GM12865 (cell line): ENCODE results near the gene DIP2C.
"Not testable (repeated sequence)": the region's sequence is repeated elsewhere in the genome, so short reads cannot be mapped to it uniquely, and the experiment has no call there.

Experiments
- DNase-seq: peaks from one replicate; pipeline ENCODE4 v3.0.0; 2010; ENCODE audit warnings: low read depth
- H3K4me3 ChIP-seq: 2 replicates; pipeline ENCODE4 v1.5.1; 2011; ENCODE audit warnings: mild to moderate bottlenecking, low read depth, low read length, control low read depth
- TF ChIP-seq, protein P1 (sequence below): IDR thresholded peaks from 2 replicates; pipeline ENCODE4 v1.5.1; 2011; ENCODE audit warnings: low read length, control low read depth, low read depth, inconsistent platforms; ENCODE audit not compliant: insufficient read depth; ENCODE audit errors: missing control alignments

Gene DIP2C

DNA sequence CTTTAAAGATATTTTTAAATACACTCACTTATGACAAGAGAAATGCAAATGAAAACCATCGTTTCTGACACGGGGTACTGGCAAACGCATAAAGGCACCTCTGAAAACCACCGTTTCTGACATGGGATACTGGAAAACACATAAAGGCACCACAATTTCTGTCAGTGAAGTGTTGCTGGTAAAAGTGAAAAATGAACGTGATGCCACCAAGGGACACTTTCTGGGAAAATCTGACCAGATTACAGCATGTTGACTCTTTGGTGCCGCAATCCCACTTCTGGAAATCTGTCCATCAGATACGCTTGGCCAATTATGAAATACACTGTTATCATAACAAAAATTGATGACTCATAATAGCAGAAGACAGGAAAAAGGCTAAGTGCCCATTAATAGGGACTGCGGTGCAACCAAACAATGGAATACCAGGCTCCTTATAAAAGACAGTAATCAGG lies 422.5 kb downstream of the DIP2C start:
- peak; percentile 54 for DNase-seq
- no peak overlapping the region for H3K4me3 ChIP-seq
- TF ChIP-seq, protein P1, sequence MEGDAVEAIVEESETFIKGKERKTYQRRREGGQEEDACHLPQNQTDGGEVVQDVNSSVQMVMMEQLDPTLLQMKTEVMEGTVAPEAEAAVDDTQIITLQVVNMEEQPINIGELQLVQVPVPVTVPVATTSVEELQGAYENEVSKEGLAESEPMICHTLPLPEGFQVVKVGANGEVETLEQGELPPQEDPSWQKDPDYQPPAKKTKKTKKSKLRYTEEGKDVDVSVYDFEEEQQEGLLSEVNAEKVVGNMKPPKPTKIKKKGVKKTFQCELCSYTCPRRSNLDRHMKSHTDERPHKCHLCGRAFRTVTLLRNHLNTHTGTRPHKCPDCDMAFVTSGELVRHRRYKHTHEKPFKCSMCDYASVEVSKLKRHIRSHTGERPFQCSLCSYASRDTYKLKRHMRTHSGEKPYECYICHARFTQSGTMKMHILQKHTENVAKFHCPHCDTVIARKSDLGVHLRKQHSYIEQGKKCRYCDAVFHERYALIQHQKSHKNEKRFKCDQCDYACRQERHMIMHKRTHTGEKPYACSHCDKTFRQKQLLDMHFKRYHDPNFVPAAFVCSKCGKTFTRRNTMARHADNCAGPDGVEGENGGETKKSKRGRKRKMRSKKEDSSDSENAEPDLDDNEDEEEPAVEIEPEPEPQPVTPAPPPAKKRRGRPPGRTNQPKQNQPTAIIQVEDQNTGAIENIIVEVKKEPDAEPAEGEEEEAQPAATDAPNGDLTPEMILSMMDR = no peak

DNA sequence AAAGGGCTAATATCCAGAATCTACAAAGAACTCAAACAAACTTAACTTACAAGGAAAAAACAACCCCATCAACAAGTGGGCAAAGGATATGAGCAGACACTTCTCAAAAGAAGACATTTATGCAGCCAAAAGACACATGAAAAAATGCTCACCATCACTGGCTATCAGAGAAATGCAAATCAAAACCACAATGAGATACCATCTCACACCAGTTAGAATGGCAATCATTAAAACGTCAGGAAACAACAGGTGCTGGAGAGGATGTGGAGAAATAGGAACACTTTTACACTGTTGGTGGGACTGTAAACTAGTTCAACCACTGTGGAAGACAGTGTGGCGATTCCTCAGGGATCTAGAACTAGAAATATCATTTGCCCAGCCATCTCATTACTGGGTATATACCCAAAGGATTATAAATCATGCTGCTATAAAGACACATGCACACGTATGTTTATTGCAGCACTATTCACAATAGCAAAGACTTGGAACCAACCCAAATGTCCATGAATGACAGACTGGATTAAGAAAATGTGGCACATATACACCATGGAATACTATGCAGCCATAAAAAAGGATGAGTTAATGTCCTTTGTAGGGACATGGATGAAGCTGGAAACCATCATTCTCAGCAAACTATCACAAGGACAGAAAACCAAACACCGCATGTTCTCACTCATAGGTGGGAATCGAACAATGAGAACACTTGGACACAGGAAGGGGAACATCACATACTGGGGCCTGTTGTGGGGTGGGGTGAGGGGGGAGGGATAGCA lies 423.5 kb downstream of the DIP2C start:
- H3K4me3 ChIP-seq, DNase-seq: not testable (repeated sequence)

DNA sequence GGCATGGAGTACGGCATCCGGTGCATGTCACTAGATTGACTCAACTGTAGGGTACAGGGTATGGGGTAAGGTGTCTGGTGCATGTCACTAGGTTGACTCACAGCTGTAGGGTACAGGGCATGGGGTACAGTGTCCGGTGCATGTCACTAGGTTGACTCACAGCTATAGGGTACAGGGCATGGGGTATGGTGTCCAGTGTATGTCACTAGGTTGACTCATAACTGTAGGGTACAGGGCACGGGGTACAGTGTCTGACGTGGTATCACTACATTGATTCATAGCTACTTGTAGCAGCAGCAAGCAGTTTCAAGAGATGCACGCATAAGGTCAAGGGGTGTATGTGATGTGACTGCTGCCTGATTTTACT lies 424.4 kb downstream of the DIP2C start:
- DNase-seq = peak; percentile 59

DNA sequence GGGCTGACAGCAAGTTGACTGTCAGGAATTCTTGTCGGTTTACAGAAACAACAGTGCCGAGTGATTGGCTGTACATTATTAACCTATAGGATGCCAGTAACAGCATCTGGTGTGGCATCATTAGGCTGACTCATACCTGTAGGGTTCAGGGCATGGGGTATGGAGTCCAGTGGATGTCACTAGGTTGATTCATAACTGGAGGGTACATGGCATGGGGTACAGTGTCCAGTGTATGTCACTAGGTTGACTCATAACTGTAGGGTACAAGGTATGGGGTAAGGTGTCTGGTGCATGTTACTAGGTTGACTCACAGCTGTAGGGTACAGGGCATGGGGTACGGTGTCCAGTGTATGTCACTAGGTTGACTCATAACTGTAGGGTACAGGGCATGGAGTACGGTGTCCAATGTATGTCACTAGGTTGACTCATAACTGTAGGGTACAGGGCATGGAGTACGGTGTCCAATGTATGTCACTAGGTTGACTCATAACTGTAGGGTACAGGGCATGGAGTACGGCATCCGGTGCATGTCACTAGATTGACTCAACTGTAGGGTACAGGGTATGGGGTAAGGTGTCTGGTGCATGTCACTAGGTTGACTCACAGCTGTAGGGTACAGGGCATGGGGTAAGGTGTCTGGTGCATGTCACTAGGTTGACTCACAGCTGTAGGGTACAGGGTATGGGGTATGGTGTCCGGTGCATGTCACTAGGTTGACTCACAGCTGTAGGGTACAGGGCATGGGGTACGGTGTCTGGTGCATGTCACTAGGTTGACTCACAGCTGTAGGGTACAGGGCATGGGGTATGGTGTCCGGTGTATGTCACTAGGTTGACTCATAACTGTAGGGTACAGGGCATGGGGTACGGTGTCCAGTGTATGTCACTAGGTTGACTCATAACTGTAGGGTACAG lies 425.1 kb downstream of the DIP2C start:
- not testable (repeated sequence) for H3K4me3 ChIP-seq
- peak; percentile 34 for DNase-seq

More for the DNA sequence above, 424.4 kb downstream of the DIP2C start:
- not testable (repeated sequence) for H3K4me3 ChIP-seq

DNA sequence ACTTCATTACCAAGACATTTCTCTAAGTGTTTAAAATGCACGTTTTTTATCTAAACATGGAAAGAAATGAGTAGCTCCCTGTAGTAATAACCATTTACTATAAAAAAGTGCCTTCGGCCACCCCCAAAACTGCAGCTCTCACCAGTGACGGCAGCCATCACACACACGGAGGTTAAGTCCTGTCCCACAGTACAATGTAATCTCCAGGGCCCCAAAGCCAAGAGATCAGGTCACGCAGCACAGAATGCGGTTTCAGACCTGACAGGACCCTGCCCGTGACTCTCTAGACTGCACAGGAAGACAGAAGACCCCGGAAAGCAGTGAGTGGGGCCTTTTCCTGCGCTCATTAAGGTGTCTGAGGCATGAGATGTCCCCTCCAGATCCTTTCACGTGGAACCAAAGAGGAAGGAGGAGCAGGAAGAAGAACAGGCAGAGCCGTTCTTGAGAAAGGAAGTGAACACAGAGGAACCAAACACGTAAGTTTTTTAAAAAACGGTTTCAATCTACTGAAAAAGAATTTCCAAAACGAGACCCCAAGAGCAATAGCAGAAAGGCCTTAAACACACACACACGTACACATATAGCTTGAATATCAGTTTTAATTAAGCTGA lies 428.5 kb downstream of the DIP2C start:
- H3K4me3 ChIP-seq = no peak overlapping the region
- TF ChIP-seq, protein P1 = no peak
- no peak for DNase-seq

DNA sequence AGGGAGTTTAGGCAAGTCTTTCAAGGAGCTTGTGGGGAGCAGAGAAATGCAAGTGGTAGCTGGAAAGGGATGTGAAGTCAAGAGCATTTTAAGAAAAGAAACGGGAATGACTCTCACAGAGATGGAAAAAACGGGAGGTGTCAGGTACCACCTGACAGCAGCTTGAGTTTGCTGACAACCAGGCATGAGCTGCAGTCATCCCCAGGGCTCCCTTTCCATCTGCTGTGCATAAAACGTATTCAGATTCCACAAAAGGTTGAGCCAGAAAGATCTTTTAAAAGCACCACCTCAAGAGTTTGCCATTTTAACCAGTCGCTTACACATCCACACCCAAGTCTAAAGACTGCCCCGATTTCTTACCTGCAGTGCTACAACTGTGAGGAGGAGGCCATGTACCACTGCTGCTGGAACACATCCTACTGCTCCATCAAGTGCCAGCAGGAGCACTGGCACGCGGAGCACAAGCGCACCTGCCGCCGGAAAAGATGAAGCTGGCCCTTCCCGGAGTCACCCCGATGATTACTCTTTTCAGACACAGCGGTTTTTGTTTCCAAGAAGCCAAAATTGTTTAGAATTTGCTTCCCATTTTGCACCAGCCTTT lies 437.4 kb downstream of the DIP2C start:
- no peak overlapping the region for H3K4me3 ChIP-seq
- DNase-seq = no peak
- TF ChIP-seq, protein P1 = no peak

DNA sequence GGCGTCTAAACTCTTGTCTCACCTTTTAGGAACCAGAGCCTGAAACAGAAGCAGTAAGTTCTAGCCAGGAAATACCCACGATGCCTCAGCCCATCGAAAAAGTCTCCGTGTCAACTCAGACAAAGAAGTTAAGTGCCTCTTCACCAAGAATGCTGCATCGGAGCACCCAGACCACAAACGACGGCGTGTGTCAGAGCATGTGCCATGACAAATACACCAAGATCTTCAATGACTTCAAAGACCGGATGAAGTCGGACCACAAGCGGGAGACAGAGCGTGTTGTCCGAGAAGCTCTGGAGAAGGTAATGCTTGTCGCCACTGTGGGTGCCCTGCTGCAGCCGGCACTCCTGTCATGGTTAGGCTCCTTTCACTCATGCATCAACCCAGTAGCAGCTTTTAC lies 441.2 kb downstream of the DIP2C start:
- no peak for DNase-seq
- TF ChIP-seq, protein P1 = no peak
- H3K4me3 ChIP-seq = no peak overlapping the region

DNA sequence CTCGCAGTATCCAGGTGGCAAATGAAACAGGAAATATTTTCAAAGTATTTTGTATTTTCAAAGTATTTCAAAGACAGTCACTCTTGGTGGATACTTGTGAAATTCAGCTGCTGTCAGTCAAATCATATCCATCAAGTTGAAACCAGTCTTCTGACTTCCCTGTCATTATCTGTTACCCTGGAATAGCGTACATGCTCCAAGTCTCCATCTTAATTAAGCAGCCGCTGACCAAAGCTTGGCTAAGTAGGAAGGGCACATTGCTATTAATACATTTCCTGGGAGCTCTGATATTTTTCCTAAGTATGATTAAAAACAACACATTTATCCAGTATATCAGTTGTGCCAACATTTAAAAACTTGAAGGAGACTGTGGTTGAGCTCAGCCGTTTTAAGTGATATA lies 442.0 kb downstream of the DIP2C start:
- H3K4me3 ChIP-seq = no peak overlapping the region
- TF ChIP-seq, protein P1 = no peak
- no peak for DNase-seq
